Measurements from ENCODE around the gene NCBP2L.

Gene NCBP2L

GRCh38 chrX:107777536-107777832 is at the start of gene NCBP2L:
Gene NCBP2L, plus strand, starts transcription at chrX:107777733. Its CDS starts 16,488 bp downstream, at chrX:107794221.
- no peak for DNase-seq

- no peak for DNase-seq
These were observed 49.0 kb upstream of the NCBP2L start for GRCh38 chrX:107728371-107729099.

- DNase-seq: peak; percentile 61
These were observed 47.8 kb upstream of the NCBP2L start for GRCh38 chrX:107729558-107730297.

GRCh38 chrX:107730298-107730655 is 47.3 kb upstream of the NCBP2L start:
- no peak for DNase-seq

GRCh38 chrX:107730991-107731766 is 46.4 kb upstream of the NCBP2L start:
- no peak for DNase-seq

- peak; percentile 24 for DNase-seq
These were observed 45.6 kb upstream of the NCBP2L start for GRCh38 chrX:107731831-107732502.

- no peak for DNase-seq
These were observed 43.8 kb upstream of the NCBP2L start for GRCh38 chrX:107733686-107734085.

- no peak for DNase-seq
These were observed 42.9 kb upstream of the NCBP2L start for GRCh38 chrX:107734646-107735045.

GRCh38 chrX:107736781-107737531 is 40.6 kb upstream of the NCBP2L start:
- peak; percentile 90 for DNase-seq

- no peak for DNase-seq
These were observed 39.3 kb upstream of the NCBP2L start for GRCh38 chrX:107738272-107738671.

- no peak for DNase-seq
These were observed 38.8 kb upstream of the NCBP2L start for GRCh38 chrX:107738768-107739167.

- DNase-seq: no peak
These were observed 38.0 kb upstream of the NCBP2L start for GRCh38 chrX:107739541-107739940.

GRCh38 chrX:107741404-107741790 is 36.1 kb upstream of the NCBP2L start:
- DNase-seq: no peak

- DNase-seq: no peak
These were observed 34.8 kb upstream of the NCBP2L start for GRCh38 chrX:107742700-107743191.

- no peak for DNase-seq
These were observed 33.5 kb upstream of the NCBP2L start for GRCh38 chrX:107743995-107744394.

GRCh38 chrX:107744868-107745267 is 32.7 kb upstream of the NCBP2L start:
- no peak for DNase-seq

GRCh38 chrX:107747596-107748161 is 29.9 kb upstream of the NCBP2L start:
- peak; percentile 68 for DNase-seq

- no peak for DNase-seq
These were observed 29.0 kb upstream of the NCBP2L start for GRCh38 chrX:107748506-107748905.

- no peak for DNase-seq
These were observed 27.3 kb upstream of the NCBP2L start for GRCh38 chrX:107750263-107750662.

- DNase-seq: no peak
These were observed 26.6 kb upstream of the NCBP2L start for GRCh38 chrX:107750861-107751445.

GRCh38 chrX:107752043-107752442 is 25.5 kb upstream of the NCBP2L start:
- no peak for DNase-seq

GRCh38 chrX:107752714-107753113 is 24.8 kb upstream of the NCBP2L start:
- DNase-seq: no peak

All from NCI-H345 (cell line).